Mesothelial cell of epicardium (in vitro differentiated cells): Measurements from ENCODE around the gene HOXB7. TPM values are rescaled to one million over a fixed set of nuclear protein-coding genes. Genes with fewer than 3 reads are reported as not detected.

Experiments used
- DNase-seq, 2 experiments: peaks; one replicate each; pipeline ENCODE4 v3.0.0; 2021; ENCODE audit warnings: low spot score in 2 of 2; ENCODE audit not compliant: unreplicated experiment in 2 of 2
- H3K27ac Mint-ChIP-seq: 2 replicates; pipeline ENCODE4 v1.8.0; 2021; ENCODE audit warnings: mixed read lengths
- H3K27me3 Mint-ChIP-seq: 2 replicates; pipeline ENCODE4 v1.8.0; 2021; ENCODE audit warnings: low read depth, mixed read lengths
- H3K36me3 Mint-ChIP-seq: 2 replicates; pipeline ENCODE4 v1.8.0; 2021; ENCODE audit warnings: mixed read lengths
- H3K4me1 Mint-ChIP-seq: 2 replicates; pipeline ENCODE4 v1.8.0; 2021; ENCODE audit warnings: mixed read lengths
- H3K4me3 Mint-ChIP-seq: 2 replicates; pipeline ENCODE4 v1.8.0; 2021; ENCODE audit warnings: mild to moderate bottlenecking, moderate library complexity, mixed read lengths
- H3K9me3 Mint-ChIP-seq: 2 replicates; pipeline ENCODE4 v1.8.0; 2021; ENCODE audit warnings: mixed read lengths
- CTCF ChIP-seq: fragments of 200-600 bp; sonication (generic); IDR thresholded peaks from one replicate; pipeline ENCODE4 v1.5.0; 2021; ENCODE audit warnings: antibody characterized with exemption; ENCODE audit not compliant: unreplicated experiment
- total RNA-seq: library from RNA; stranded (reverse); gene quantifications from 3 replicates; pipeline ENCODE4 v1.2.1, GENCODE V29; 2021

Gene HOXB7
- total RNA-seq, 1 donor from 2014 or later, result 20.3 TPM

GRCh38 chr17:48629411-48629759, 18.6 kb upstream of the HOXB7 start:
- Mint-ChIP-seq H3K27ac (no peak overlapping the region), H3K36me3 (peaks cover 14% of the 10 kb centered on the region), H3K27me3 (peaks cover 86% of the 10 kb centered on the region), H3K4me1 (peaks cover 46% of the 10 kb centered on the region), H3K4me3 (no peak overlapping the region), H3K9me3 (no peaks in the 10 kb centered on the region)
- TF ChIP-seq CTCF, result no peak
- no peak for DNase-seq

- H3K9me3 Mint-ChIP-seq, result no peaks in the 10 kb centered on the region
- no peak overlapping the region for H3K27ac Mint-ChIP-seq
- H3K36me3 Mint-ChIP-seq, result peaks cover 14% of the 10 kb centered on the region
- peaks cover 49% of the 10 kb centered on the region for H3K4me1 Mint-ChIP-seq
- TF ChIP-seq CTCF, result no peak
- DNase-seq, result no peak
- peaks cover 86% of the 10 kb centered on the region for H3K27me3 Mint-ChIP-seq
- peak overlapping the region; percentile 84 for H3K4me3 Mint-ChIP-seq
Observed at GRCh38 chr17:48628649-48629410, 18.0 kb upstream of the HOXB7 start.

- Mint-ChIP-seq H3K36me3 (peaks cover 14% of the 10 kb centered on the region), H3K4me1 (peaks cover 51% of the 10 kb centered on the region), H3K9me3 (no peaks in the 10 kb centered on the region), H3K4me3 (peak overlapping the region; percentile 84), H3K27ac (peak overlapping the region; percentile 26), H3K27me3 (peaks cover 87% of the 10 kb centered on the region)
- no peak for DNase-seq
- no peak for TF ChIP-seq CTCF
Observed at GRCh38 chr17:48627623-48628521, 17.1 kb upstream of the HOXB7 start.

- peak overlapping the region; percentile 84 for H3K4me3 Mint-ChIP-seq
- TF ChIP-seq CTCF, result no peak
- no peaks in the 10 kb centered on the region for H3K9me3 Mint-ChIP-seq
- peaks cover 46% of the 10 kb centered on the region for H3K4me1 Mint-ChIP-seq
- H3K27me3 Mint-ChIP-seq, result peaks cover 87% of the 10 kb centered on the region
- H3K36me3 Mint-ChIP-seq, result peaks cover 15% of the 10 kb centered on the region
- DNase-seq, result no peak
- H3K27ac Mint-ChIP-seq, result peak overlapping the region; percentile 99
Observed at GRCh38 chr17:48627118-48627597, 16.3 kb upstream of the HOXB7 start.

GRCh38 chr17:48626245-48627117, 15.7 kb upstream of the HOXB7 start, which contains the start of gene HOXB9:
Gene HOXB9, minus strand, starts transcription at chr17:48626358. Its CDS starts 89 bp downstream, at chr17:48626269.
- H3K9me3 Mint-ChIP-seq, result no peaks in the 10 kb centered on the region
- peak within 1 kb of the TSS; percentile 99 for H3K27ac Mint-ChIP-seq
- DNase-seq, result peak; percentile 81 to 82
- peaks cover 48% of the 10 kb centered on the region for H3K4me1 Mint-ChIP-seq
- TF ChIP-seq CTCF, result no peak
- H3K4me3 Mint-ChIP-seq, result peak within 1 kb of the TSS; percentile 84
- H3K27me3 Mint-ChIP-seq, result peaks cover 87% of the 10 kb centered on the region
- H3K36me3 Mint-ChIP-seq, result peaks cover 20% of the 10 kb centered on the region
